Thyroid gland (tissue), 4 donors: ENCODE data around the gene AR.

Experiments
- CTCF ChIP-seq, 6 experiments: fragments of 200-600 bp in 3 of 6; fragments of 450-650 bp in 3 of 6; sonication (generic) in 3 of 6; IDR thresholded peaks; one replicate each; pipeline ENCODE4 v1.5.1; 2016 to 2019; ENCODE audit warnings: antibody characterized with exemption in 6 of 6, mild to moderate bottlenecking in 2 of 6, inconsistent platforms in 1 of 6, moderate library complexity in 1 of 6
- POLR2A ChIP-seq, 2 donors: fragments of 450-650 bp; IDR thresholded peaks; one replicate each; pipeline ENCODE4 v1.6.1; 2017; ENCODE audit warnings: antibody characterized with exemption in 2 of 2, mild to moderate bottlenecking in 2 of 2, moderate library complexity in 1 of 2

- TF ChIP-seq CTCF (IDR thresholded peaks at IDR 0.05) = no peak
- no peak for TF ChIP-seq POLR2A (IDR thresholded peaks at IDR 0.05)
Measured at GRCh38 chrX:67723580-67724351, 179.9 kb downstream of the AR start.
